HG02623 (cell line): ENCODE data around the gene RHBDL3.

Experiments
- ATAC-seq: cut with Tn5 transposase; IDR thresholded peaks from one replicate; pipeline ENCODE4 v1.9.1; 2021; ENCODE audit warnings: moderate library complexity; ENCODE audit not compliant: unreplicated experiment

Gene RHBDL3

DNA sequence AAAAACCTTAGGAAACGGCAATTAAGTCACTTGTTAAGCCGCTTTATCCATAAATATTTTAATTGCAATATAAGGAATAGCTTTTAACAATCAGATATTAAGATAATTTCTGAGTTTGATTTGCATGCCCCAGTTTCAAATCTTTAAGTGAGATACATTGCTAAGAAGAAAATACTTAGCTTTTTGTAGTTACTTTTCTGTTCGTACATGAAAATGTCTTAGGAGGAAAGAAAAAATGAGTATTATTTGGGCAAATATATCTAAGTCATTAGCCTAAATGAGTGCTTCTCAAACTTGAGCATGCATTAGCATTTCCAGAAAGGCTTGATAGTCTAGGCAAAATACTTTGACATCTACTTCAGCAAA lies 90.7 kb downstream of the RHBDL3 start:
- ATAC-seq, result no peak

DNA sequence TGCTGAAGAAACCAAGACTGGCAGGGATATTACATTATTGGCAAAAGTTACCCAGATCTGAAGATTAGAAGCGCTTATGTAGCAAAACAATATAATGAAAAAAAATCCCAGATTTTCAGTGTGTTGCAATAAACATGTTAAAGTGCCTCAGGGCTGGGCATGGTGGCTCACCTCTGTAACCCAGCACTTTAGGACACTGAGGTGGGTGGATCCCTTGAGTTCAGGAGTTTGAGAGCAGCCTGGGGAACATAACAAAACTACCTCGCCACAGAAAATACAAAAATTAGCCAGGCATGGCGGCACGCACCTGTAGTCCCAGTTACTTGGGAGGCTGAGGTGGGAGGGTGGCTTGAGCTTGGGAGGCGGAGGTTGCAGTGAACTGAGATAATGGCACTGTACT lies 91.1 kb downstream of the RHBDL3 start:
- no peak for ATAC-seq

DNA sequence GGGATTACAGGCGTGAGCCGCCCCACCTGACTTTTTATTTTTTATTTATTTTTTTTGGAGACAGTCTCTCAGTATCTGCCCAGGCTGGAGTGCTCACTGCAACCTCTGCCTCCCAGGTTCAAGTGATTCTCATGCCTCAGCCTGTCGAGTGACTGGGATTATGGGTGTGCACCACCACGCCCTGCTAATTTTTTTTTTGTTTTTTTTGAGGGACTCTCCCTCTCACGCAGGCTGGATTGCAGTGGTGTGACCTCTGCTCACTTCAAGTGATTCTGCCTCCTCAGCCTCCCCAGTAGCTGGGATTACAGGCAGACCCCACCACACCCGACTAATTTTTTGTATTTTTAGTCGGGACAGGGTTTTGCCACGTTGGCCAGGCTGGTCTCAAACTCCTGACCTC lies 92.0 kb downstream of the RHBDL3 start:
- no peak for ATAC-seq

DNA sequence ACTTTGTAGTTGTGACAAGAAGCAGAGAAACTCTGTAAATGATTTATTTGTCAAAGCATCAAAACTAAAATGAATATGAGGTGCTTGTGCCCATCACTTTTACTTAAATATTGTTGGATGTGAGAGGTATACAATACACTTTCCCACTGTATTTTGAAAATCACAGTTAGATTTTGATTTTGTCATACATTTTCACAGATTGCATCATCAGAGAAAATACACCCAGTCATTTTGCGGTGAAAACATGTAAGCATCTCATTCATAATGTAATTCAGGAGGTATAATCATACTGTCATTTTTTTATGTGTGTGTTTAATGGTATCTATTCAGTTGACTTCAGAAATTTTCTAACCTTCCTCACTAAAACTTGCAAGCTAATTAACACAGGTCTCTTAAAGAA lies 95.6 kb downstream of the RHBDL3 start:
- no peak for ATAC-seq

DNA sequence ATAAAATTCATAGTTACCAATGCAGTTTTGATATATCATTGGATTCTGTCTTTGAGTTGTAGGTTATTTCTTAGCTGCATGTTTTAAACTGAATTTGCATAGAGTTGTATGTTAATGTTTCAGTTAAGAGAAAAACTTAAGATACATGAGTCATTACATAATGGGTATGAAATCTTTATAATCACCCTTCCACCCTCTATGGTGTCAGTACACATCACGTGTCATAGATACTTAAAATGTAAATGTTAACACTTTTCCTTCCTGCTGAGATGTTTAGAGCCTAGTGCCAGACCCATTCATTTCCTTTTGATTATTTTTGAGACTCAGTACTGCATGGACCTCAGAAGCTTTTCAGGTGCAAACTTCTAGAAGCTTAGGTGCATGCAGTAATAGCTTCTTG lies 104.8 kb downstream of the RHBDL3 start:
- no peak for ATAC-seq
